ENCODE data around the gene PSMD1. TPM values are rescaled to one million over a fixed set of nuclear protein-coding genes. Genes with fewer than 3 reads are reported as not detected.

Gene PSMD1
- total and polyA plus RNA-seq, 2 donors (not counting 3 experiments of a cell fraction or from before 2014, with no cell fraction given): 163 to 209 TPM

GRCh38 chr2:231203087-231203486 is 146.4 kb downstream of the PSMD1 start:
- Histone ChIP-seq H3K36me3 (ENCODE audit: control insufficient read depth in 2 of 2, extremely low read depth in 1 of 2, insufficient read depth in 2 of 2, low read length in 2 of 2) (no peaks in the 10 kb centered on the region), H3K4me2 (ENCODE audit: insufficient read depth, low read length) (no peak overlapping the region), H3K9ac (replicated peaks; ENCODE audit: extremely low read depth, insufficient read depth, low read length) (no peak overlapping the region), H3K27ac (ENCODE audit: insufficient read depth, low read depth, low read length) (no peak overlapping the region), H4K20me1 (replicated peaks; ENCODE audit: control insufficient read depth, extremely low read depth, insufficient read depth, low read length) (no peaks in the 10 kb centered on the region), H3K9me1 (replicated peaks; ENCODE audit: control insufficient read depth, extremely low read depth, insufficient read depth, low read length) (no peaks in the 10 kb centered on the region), H2AFZ (ENCODE audit: low read depth, low read length) (no peak overlapping the region), H3K4me1 (ENCODE audit: control insufficient read depth, extremely low read depth, insufficient read depth, low read length) (peaks cover 7% of the 10 kb centered on the region), H3K4me3 (replicated peaks in 1 of 3; ENCODE audit: insufficient read depth in 1 of 3, low read depth in 1 of 3, low read length in 3 of 3) (no peak overlapping the region), H3K27me3 (ENCODE audit: control insufficient read depth in 2 of 2, insufficient read depth in 2 of 2, low read length in 2 of 2) (no peaks in the 10 kb centered on the region), H3K79me2 (ENCODE audit: control insufficient read depth, insufficient read depth, low read length) (no peaks in the 10 kb centered on the region), H3K9me3 (replicated peaks; ENCODE audit: control insufficient read depth, insufficient read depth, low read length) (no peaks in the 10 kb centered on the region)
- CTCF ChIA-PET: interaction anchor here (1.0 to 2.4 kb wide), 2 partner anchors 11 to 99 kb away, joined by 3 to 8 read pairs; no protein-coding TSS in a partner anchor
- no peak for TF ChIP-seq MYC (IDR thresholded peaks at IDR 0.05; ENCODE audit: low read depth, low read length)
- TF ChIP-seq GATA2 (IDR thresholded peaks at IDR 0.05; ENCODE audit: insufficient read depth, insufficient read length, low read depth, low read length): no peak
- no peak for TF ChIP-seq POLR2AphosphoS5 (IDR thresholded peaks at IDR 0.05; ENCODE audit: insufficient read depth, low read depth, low read length)
- no peak for TF ChIP-seq JUN (IDR thresholded peaks at IDR 0.05; ENCODE audit: borderline replicate concordance, insufficient read depth, insufficient read length, low read depth)
- no peak for TF ChIP-seq CTCF (IDR thresholded peaks at IDR 0.05; ENCODE audit: extremely low read depth in 1 of 2, insufficient read depth in 1 of 2, low read depth in 1 of 2, low read length in 2 of 2)
- no peak for TF ChIP-seq MAX (IDR thresholded peaks at IDR 0.05; ENCODE audit: insufficient read depth, insufficient read length)
- no peak for TF ChIP-seq POLR2A (IDR thresholded peaks at IDR 0.05; ENCODE audit: low read depth, low read length)
- TF ChIP-seq EZH2 (IDR thresholded peaks at IDR 0.05; ENCODE audit: borderline replicate concordance, low read depth, low read length, severe bottlenecking): no peak
- TF ChIP-seq FOS (IDR thresholded peaks at IDR 0.05; ENCODE audit: borderline replicate concordance, insufficient read depth, low read length): no peak
- FAIRE-seq (no peak), DNase-seq (ENCODE audit: low read depth, low spot score) (no peak)
- BruUV-seq (replicated peaks): no TSS peak
- dilution Hi-C loops (cut with MboI; ENCODE audit: extremely low pct_ligation_motif_present, low sequenced_read_pairs) (no loop called here), intact Hi-C loops (cut with micrococcal nuclease) (no loop called here)
- POLR2A ChIA-PET: no interaction called here
